Islet precursor cell (in vitro differentiated cells): ENCODE data around the gene UBE2Z.
"Not testable (repeated sequence)": the region's sequence is repeated elsewhere in the genome, so short reads cannot be mapped to it uniquely, and the experiment has no call there.

Source experiments
- DNase-seq: peaks from one replicate; pipeline ENCODE4 v3.0.0-alpha.2; 2018

The UBE2Z gene

GRCh38 chr17:48905987-48906515 is 2.2 kb upstream of the UBE2Z start:
- DNase-seq: no peak

DNA sequence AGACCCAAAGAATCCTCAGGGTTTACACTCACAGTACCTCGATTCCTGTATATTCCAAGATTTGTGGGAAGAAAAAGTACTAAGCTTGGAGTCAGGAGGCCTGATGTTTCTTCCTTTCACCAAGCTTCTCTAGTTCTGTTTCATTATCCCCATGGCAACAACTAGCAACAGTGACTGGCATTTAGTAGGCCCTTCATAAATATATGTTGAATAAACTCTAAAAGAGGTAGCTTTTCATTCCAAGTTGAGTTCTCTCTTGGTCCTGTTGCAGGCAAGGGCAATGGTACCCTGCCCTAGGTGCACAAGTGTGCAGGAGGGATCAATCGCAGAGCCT is 527 bp upstream of the UBE2Z start:
- DNase-seq: no peak

- peak; percentile 98 for DNase-seq
Observed at GRCh38 chr17:48908853-48909394, 717 bp downstream of the UBE2Z start.

- no peak for DNase-seq
Observed at GRCh38 chr17:48909783-48910182, 1.6 kb downstream of the UBE2Z start.

DNA sequence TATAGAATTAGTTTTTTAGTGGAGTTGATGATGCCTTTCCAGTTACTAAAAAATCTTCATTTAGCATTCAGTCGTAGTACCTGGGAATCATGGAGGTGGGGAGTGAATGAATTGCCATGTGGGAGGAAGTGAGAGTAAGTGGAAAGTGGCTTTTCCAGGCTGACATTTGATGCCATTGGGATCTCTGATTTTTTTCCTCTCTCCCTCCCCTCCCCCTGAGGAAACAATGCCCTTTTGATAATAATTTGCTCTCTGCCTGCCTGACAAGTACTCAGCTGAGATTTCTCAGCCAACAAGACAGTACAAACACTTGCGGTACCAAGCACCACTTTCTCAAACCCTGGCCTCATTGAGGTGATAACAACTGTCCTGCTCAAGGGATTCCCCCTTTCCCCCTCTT is 2.2 kb downstream of the UBE2Z start:
- no peak for DNase-seq

DNA sequence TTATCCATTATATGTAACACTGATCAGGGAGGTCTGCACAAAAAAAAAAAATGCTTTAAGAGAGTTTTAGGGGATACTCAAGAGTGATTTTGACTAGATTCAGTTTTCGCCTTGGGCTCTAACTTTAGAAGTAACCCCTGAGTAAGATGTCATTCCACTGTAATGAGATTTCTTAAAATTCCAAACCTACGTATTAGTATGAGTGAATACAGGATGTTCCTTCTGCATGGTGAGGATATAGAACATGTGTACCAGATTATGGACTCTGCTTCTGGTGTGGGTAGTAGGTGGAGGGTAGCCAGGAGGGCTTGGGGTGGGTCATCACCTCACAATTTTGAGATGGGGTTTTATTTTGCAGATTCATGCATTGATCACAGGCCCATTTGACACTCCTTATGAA is 4.3 kb downstream of the UBE2Z start:
- no peak for DNase-seq

DNA sequence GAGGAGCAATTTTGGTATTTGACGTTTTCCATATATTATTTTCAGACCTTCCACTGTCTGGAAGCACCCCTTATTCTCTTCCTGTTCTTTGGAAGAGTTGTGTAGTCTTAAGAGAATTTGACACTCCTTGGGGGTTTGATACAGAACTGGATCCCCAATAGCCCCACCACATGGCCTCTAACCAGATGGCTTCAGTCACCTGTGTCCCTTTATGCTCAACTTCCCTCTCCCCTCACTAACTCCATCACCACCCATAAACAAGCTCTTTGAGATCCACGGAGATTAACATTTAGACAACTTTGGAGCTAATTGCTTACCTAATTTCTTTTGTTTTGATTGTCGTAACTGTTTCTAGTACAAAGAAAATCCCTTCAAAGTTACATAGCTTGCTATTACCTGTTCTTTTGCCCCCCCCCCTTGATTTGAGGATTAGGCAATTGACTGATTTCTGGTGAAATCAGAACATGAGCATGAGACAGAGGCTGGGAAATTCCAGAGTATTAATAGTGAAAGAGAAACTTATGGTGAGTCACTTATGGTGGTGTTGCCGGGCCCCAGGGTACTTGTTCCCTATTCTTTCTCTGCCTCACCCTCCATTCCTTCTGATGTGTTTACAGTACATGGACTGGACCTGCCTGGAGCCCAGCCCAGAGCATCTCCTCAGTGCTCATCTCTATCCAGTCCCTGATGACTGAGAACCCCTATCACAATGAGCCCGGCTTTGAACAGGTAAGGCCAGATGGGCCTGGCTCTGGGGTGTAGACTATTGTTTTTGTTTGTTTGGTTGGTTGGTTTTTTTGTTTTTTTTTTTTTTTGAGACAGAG is 7.5 kb downstream of the UBE2Z start:
- DNase-seq: no peak

GRCh38 chr17:48925251-48925990 is 17.2 kb downstream of the UBE2Z start:
- DNase-seq: no peak

DNA sequence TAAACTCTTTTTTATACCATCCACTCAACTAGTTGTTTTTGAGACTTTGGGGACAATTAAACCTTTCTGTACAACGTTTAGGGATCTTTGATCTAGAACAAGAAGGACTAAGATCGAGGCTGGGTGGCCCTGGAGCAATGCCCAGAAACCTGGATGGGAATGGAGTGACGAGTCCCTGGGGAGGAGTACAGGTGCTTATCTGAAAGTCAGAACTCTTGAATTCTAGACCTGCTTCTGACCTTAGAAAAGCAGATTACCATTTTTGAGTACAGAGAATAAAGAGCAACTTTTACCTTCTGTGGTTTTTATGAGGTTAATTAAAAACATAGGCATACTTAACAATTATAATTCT is 17.8 kb downstream of the UBE2Z start:
- no peak for DNase-seq

DNA sequence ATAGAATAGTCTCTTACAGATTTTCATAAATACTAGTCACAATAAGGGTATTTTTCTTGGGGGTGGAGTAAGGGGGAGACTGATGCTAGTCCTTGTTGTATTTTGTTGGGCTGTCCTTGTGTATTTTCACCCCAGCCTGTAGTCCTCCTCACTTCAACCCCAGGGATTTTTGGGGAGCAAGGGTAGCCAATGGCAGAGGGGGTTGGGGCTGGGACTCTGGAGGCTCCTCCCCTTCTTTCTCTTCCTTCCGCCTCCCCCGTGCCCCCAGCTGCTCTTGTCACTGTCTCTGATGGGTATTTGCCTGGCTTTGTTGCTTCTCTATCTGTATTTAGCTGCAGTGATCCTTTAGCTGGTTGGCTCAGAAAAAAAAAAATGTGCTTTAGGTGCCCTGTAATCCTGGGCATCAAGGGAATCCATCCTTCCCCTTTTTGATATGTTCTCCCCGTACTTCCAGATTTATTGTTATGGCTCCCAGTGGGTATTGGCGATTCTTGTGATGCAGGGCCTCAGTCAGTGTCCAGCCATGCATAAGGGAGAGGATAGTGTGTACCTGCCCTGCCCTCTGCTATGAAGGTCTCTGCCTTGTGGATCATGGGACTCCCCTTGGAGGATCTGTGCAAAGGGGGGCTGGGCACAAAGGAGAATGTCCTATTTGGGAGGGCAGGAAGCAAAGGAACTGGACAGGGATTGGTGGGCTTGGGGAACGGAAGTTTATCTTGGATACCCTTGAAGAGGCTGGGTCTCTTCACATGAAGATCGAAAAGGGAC is 20.0 kb downstream of the UBE2Z start:
- DNase-seq: no peak

- no peak for DNase-seq
Observed at GRCh38 chr17:48928876-48929811, 20.9 kb downstream of the UBE2Z start.

GRCh38 chr17:48929812-48930165 is 21.6 kb downstream of the UBE2Z start:
- no peak for DNase-seq

- DNase-seq: no peak
Observed at GRCh38 chr17:48930435-48930873, 22.2 kb downstream of the UBE2Z start.

- peak; percentile 64 for DNase-seq
Observed at GRCh38 chr17:48933035-48933434, 24.8 kb downstream of the UBE2Z start.

GRCh38 chr17:48944515-48945260 is 36.5 kb downstream of the UBE2Z start, which contains the start of gene SNF8:
SNF8 (minus strand) TSS chr17:48944842; CDS start chr17:48944734, 108 bp downstream.
- peak; percentile 99 for DNase-seq

DNA sequence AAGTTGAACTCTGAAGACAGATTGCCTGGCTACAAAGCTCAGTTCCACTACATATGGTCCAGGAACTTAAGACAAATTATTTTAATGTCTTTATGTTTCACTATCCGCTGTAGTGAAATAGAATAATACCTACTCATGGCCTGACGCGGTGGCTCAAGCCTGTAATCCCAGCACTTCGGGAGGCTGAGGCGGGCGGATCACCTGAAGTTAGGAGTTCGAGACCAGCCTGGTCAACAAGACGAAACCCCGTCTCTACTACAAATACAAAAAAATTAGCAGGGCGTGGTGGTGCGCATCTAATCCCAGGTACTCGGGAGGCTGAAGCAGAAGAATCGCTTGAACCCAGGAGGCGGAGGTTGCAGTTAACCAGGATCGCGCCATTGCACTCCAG is 37.0 kb downstream of the UBE2Z start:
- DNase-seq: not testable (repeated sequence)

DNA sequence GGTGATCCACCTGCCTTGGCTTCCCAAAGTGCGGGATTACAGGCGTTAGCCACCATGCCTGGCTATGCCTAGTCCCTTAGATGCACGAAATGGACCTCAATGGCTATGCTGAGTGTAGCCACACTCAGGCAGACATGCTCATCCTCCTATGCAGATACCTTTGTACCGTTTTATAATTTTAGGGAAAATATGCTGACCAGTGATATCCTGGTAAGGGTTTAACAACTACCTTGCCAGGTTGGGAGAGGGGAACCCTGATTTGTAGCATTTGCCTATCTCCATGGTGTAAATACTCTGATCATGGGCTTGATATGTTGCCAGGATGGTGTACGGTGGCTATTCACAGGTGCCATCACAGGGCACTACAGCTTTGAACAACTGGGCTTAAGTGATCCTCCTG is 43.4 kb downstream of the UBE2Z start:
- no peak for DNase-seq

- DNase-seq: no peak
Observed at GRCh38 chr17:48952904-48953303, 44.7 kb downstream of the UBE2Z start.

GRCh38 chr17:48954300-48954755 is 46.1 kb downstream of the UBE2Z start:
- peak; percentile 85 for DNase-seq

DNA sequence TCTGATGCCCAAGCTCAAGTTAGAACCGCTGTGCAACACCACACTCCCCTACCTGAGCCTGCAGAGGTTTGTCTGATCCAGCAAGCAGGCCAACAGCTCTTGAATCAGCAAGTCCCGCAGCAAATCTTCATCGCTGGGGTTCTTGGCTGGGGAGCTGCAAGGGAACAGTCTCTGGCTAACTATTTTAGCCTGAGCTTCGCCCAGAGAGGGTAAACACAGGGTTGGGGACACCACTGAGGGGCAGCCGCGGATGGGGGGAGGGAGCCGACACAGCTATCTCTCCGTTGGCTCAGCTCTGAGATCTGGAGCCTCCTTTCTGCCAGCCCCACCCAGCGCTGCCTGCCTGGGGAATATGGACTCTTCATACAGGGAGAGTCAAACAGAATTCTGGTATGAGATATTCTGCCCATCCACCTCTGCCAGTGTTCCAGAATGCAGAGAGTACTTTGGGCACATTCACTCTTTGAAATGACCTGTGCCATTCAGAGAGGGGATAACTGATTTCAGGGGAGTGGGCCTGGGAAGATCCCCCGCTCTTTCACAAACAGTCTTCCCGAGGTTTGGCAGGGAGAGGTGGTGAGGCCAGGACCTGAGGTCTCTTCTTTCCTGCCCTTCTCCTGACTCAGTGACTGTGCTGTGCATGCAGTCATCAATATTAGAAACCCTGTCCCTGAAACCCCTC is 52.8 kb downstream of the UBE2Z start:
- peak; percentile 77 for DNase-seq
